GM12875 (cell line): ENCODE results near the gene CACHD1.

Experiments used
- H3K4me3 ChIP-seq: one replicate; pipeline ENCODE4 v1.5.1; 2011; ENCODE audit warnings: low read depth, low read length, control low read depth
- CTCF ChIP-seq: IDR thresholded peaks from 2 replicates; pipeline ENCODE4 v1.5.1; 2011; ENCODE audit warnings: low read depth, mild to moderate bottlenecking, control low read depth, inconsistent platforms, low read length, moderate library complexity, borderline replicate concordance; ENCODE audit not compliant: insufficient read depth

Gene CACHD1

GRCh38 chr1:64687725-64688327, 217.9 kb downstream of the CACHD1 start:
- no peak overlapping the region for H3K4me3 ChIP-seq
- no peak for TF ChIP-seq CTCF

GRCh38 chr1:64691626-64692025, 221.7 kb downstream of the CACHD1 start:
- H3K4me3 ChIP-seq = no peak overlapping the region

GRCh38 chr1:64692911-64693310, 223.0 kb downstream of the CACHD1 start:
- H3K4me3 ChIP-seq = no peak overlapping the region
- no peak for TF ChIP-seq CTCF

More at GRCh38 chr1:64691626-64692025, 221.7 kb downstream of the CACHD1 start:
- TF ChIP-seq CTCF = no peak

- TF ChIP-seq CTCF = no peak
- H3K4me3 ChIP-seq = no peak overlapping the region
Measured at GRCh38 chr1:64693406-64693805, 223.5 kb downstream of the CACHD1 start.

- TF ChIP-seq CTCF = no peak
- no peak overlapping the region for H3K4me3 ChIP-seq
Measured at GRCh38 chr1:64696879-64697278, 226.9 kb downstream of the CACHD1 start.

- TF ChIP-seq CTCF = no peak
- H3K4me3 ChIP-seq = no peak overlapping the region
Measured at GRCh38 chr1:64699327-64699726, 229.4 kb downstream of the CACHD1 start.

GRCh38 chr1:64701071-64701470, 231.1 kb downstream of the CACHD1 start:
- TF ChIP-seq CTCF = no peak
- H3K4me3 ChIP-seq = no peak overlapping the region
